ENCODE measurements around the gene GRIA4. TPM values are rescaled to one million over a fixed set of nuclear protein-coding genes. Genes with fewer than 3 reads are reported as not detected.

The GRIA4 gene
- polyA plus RNA-seq, 3 donors, result not detected

- 87% methylated on average over 3 of the region's 4 CpGs for whole genome bisulfite sequencing (ENCODE audit: insufficient coverage)
- TF ChIP-seq CTCF (IDR thresholded peaks at IDR 0.05), result no peak
- no peak overlapping the region for H3K27ac Mint-ChIP-seq
These were observed 55.4 kb downstream of the GRIA4 start for GRCh38 chr11:105665281-105665680.

GRCh38 chr11:105667441-105667840 lies 57.6 kb downstream of the GRIA4 start:
- no peaks in the 10 kb centered on the region for H3K36me3 ChIP-seq (replicated peaks in 1 of 2; ENCODE audit: control insufficient read depth in 1 of 2, insufficient read depth in 2 of 2, low read length in 2 of 2)
- H3K9ac ChIP-seq (ENCODE audit: insufficient read depth, low read length, poor library complexity, severe bottlenecking), result no peak overlapping the region
- no peak overlapping the region for H3K4me3 ChIP-seq (replicated peaks in 1 of 3; ENCODE audit: low read depth in 2 of 3, low read length in 3 of 3)
- H3K4me1 Mint-ChIP-seq, result no peaks in the 10 kb centered on the region
- H3K79me2 ChIP-seq (ENCODE audit: insufficient read depth, low read length), result no peaks in the 10 kb centered on the region
- no peak for TF ChIP-seq CTCF (IDR thresholded peaks at IDR 0.05)
- H3K9me3 Mint-ChIP-seq, result peaks cover 0 to 4% (median 0%) of the 10 kb centered on the region in 7 donors
- H4K20me1 ChIP-seq (ENCODE audit: insufficient read depth, low read length), result no peaks in the 10 kb centered on the region
- H3K27me3 ChIP-seq (ENCODE audit: control insufficient read depth in 2 of 2, insufficient read depth in 2 of 2, low read length in 2 of 2), result no peaks in the 10 kb centered on the region
- no peak overlapping the region for H3K4me3 Mint-ChIP-seq
- H3K4me1 ChIP-seq (ENCODE audit: control insufficient read depth in 1 of 2, insufficient read depth in 2 of 2, low read length in 2 of 2), result no peaks in the 10 kb centered on the region
- H3K9me3 ChIP-seq (replicated peaks in 1 of 2; ENCODE audit: control insufficient read depth in 1 of 2, insufficient read depth in 1 of 2, low read length in 2 of 2), result no peaks in the 10 kb centered on the region
- H2AFZ ChIP-seq (ENCODE audit: insufficient read depth, low read depth, low read length, poor library complexity, severe bottlenecking), result no peak overlapping the region
- no peak overlapping the region for H3K4me2 ChIP-seq (replicated peaks; ENCODE audit: extremely low read depth, low read length, poor library complexity, severe bottlenecking)
- H3K36me3 Mint-ChIP-seq, result no peaks in the 10 kb centered on the region
- no CpG with 5 or more reads among the region's 1 CpG for WGBS (ENCODE audit: insufficient coverage)
- no peak overlapping the region for H3K27ac Mint-ChIP-seq
- H3K27ac ChIP-seq (ENCODE audit: low read depth in 1 of 2, low read length in 2 of 2), result no peak overlapping the region
- no peak for DNase-seq
- intact Hi-C loops (cut with micrococcal nuclease), result no loop called here
- no peaks in the 10 kb centered on the region for H3K27me3 Mint-ChIP-seq (ENCODE audit: low read depth in 3 of 3)

More at GRCh38 chr11:105665281-105665680, 55.4 kb downstream of the GRIA4 start:
- DNase-seq, result no peak
- Histone ChIP-seq H3K4me1 (ENCODE audit: control insufficient read depth in 1 of 2, insufficient read depth in 2 of 2, low read length in 2 of 2) (no peaks in the 10 kb centered on the region), H3K27me3 (ENCODE audit: control insufficient read depth in 2 of 2, insufficient read depth in 2 of 2, low read length in 2 of 2) (no peaks in the 10 kb centered on the region), H3K27ac (ENCODE audit: low read depth in 1 of 2, low read length in 2 of 2) (no peak overlapping the region), H3K4me2 (replicated peaks; ENCODE audit: extremely low read depth, low read length, poor library complexity, severe bottlenecking) (no peak overlapping the region), H3K9ac (ENCODE audit: insufficient read depth, low read length, poor library complexity, severe bottlenecking) (no peak overlapping the region), H4K20me1 (ENCODE audit: insufficient read depth, low read length) (no peaks in the 10 kb centered on the region), H2AFZ (ENCODE audit: insufficient read depth, low read depth, low read length, poor library complexity, severe bottlenecking) (no peak overlapping the region), H3K4me3 (replicated peaks in 1 of 3; ENCODE audit: low read depth in 2 of 3, low read length in 3 of 3) (no peak overlapping the region), H3K79me2 (ENCODE audit: insufficient read depth, low read length) (no peaks in the 10 kb centered on the region), H3K9me3 (replicated peaks in 1 of 2; ENCODE audit: control insufficient read depth in 1 of 2, insufficient read depth in 1 of 2, low read length in 2 of 2) (no peaks in the 10 kb centered on the region), H3K36me3 (replicated peaks in 1 of 2; ENCODE audit: control insufficient read depth in 1 of 2, insufficient read depth in 2 of 2, low read length in 2 of 2) (no peaks in the 10 kb centered on the region)
- Mint-ChIP-seq H3K27me3 (ENCODE audit: low read depth in 3 of 3) (no peaks in the 10 kb centered on the region), H3K36me3 (no peaks in the 10 kb centered on the region), H3K9me3 (peaks cover 0 to 4% (median 0%) of the 10 kb centered on the region in 7 donors), H3K4me3 (no peak overlapping the region), H3K4me1 (no peaks in the 10 kb centered on the region)
- intact Hi-C loops (cut with micrococcal nuclease), result no loop called here
